Pancreas (tissue), 10 donors: Measurements from ENCODE around the gene GLI2. TPM values are rescaled to one million over a fixed set of nuclear protein-coding genes. Genes with fewer than 3 reads are reported as not detected.

Experiments used
- ATAC-seq, 4 donors: fragments of 200-7000 bp; cut with Tn5 transposase; one replicate each; pipeline versions ENCODE4 v1.8.0 to v1.9.1; 2020; ENCODE audit warnings: mild to moderate bottlenecking in 4 of 4, moderate library complexity in 4 of 4
- DNase-seq, 6 donors: peaks; one replicate each; pipeline ENCODE4 v3.0.0-alpha.2; 2020
- FAIRE-seq: peaks from 2 replicates; lab custom pipeline; 2012; peaks lifted over from hg19 to GRCh38; lab: Jason Lieb, UNC
- H3K27ac ChIP-seq, 4 donors: fragments of 200-600 bp; sonication (generic); 1 replicate in 3 of 4; 2 replicates in 1 of 4; pipeline versions ENCODE4 v1.5.0 to v1.8.0; 2020
- H3K27me3 ChIP-seq, 4 donors: fragments of 200-600 bp; one replicate each; pipeline ENCODE4 v1.8.0; 2021
- H3K36me3 ChIP-seq, 3 donors: fragments of 200-600 bp; sonication (generic) in 1 of 3; one replicate each; pipeline versions ENCODE4 v1.5.0 to v1.8.0; 2020 to 2021
- H3K4me1 ChIP-seq, 3 donors: fragments of 200-600 bp; one replicate each; pipeline ENCODE4 v1.8.0; 2021
- H3K4me3 ChIP-seq, 4 donors: fragments of 200-600 bp; sonication (generic) in 2 of 4; one replicate each; pipeline versions ENCODE4 v1.5.0 to v1.8.0; 2020 to 2021
- H3K9me3 ChIP-seq, 4 donors: fragments of 200-600 bp; one replicate each; pipeline ENCODE4 v1.8.0; 2021
- CTCF ChIP-seq, 4 donors: fragments of 200-600 bp; sonication (generic) in 3 of 4; IDR thresholded peaks; one replicate each; pipeline versions ENCODE4 v1.5.0 to v1.8.0; 2021; ENCODE audit warnings: antibody characterized with exemption in 4 of 4
- WGBS, 2 donors: extraction: QIAGEN DNeasy Blood & Tissue Kit; methylation state at CpG; one replicate each; pipeline ENCODE4 v1.1.7; 2013; 5-methylcytosine and 5-hydroxymethylcytosine counted together
- intact Hi-C, 3 donors: fragments of 100-400 bp; cut with DNase I; formaldehyde crosslinking; loops; one replicate each; pipeline versions ENCODE4 v1.11.1 to v1.14.2; 2022
- polyA plus RNA-seq, 2 donors: library from polyadenylated mRNA; stranded (reverse); fragments of 200-250 nt; gene quantifications; one replicate each; pipeline ENCODE4 v1.2.3, GENCODE V29; 2013
- total RNA-seq, 6 donors: library from RNA; stranded (reverse); fragmentation: NEBNext Ultra II Directional in 4 of 6; extraction: Animal tissue kit (Norgen Biotek cat#: 25700) in 4 of 6; gene quantifications; one replicate each; pipeline versions ENCODE4 v1.2.1 to v1.2.4, GENCODE V29; 2021 to 2023
- donor health status: healthy with polysubstance abuse.
- donor health status: DM: no; HTN: no; CAD: no; lungs with moderate emphysema.
- donor health status: DM: no; HTN: no; CAD: no.
- donor health status: control.
- donor health status: control.
- donor health status: Bipolar disorder and iron deficiency.
- donor health status: DM: yes; HTN: yes; CAD: no.
- donor health status: DM: no; HTN: no; CAD: no.
- donor health status: DM: no; HTN: no; CAD: no.
- donor health status: DM: yes; HTN: yes; CAD: no.

Gene GLI2
- total and polyA plus RNA-seq, 8 donors = 0.14 to 3.2 (median 0.53) TPM

GRCh38 chr2:120740765-120741524 lies 5.3 kb downstream of the GLI2 start:
- FAIRE-seq (no peak), DNase-seq (peak in 1 of 6 donors; percentile 62), ATAC-seq (no peak)
- H3K36me3 ChIP-seq = no peaks in the 10 kb centered on the region
- no peak overlapping the region for H3K27ac ChIP-seq
- peaks cover 0 to 38% (median 7%) of the 10 kb centered on the region in 4 donors for H3K27me3 ChIP-seq
- H3K9me3 ChIP-seq = no peaks in the 10 kb centered on the region
- intact Hi-C loops = no loop called here
- no peak for TF ChIP-seq CTCF (IDR thresholded peaks at IDR 0.05)
- H3K4me3 ChIP-seq = peak overlapping the region in 1 of 4 donors; percentile 33
- WGBS, 2 donors = 58 to 66% methylated on average over 20 of the region's 20 CpGs
- peaks cover 0 to 6% (median 4%) of the 10 kb centered on the region in 3 donors for H3K4me1 ChIP-seq

GRCh38 chr2:120741571-120742561 lies 6.2 kb downstream of the GLI2 start:
- Histone ChIP-seq H3K4me3 (peak overlapping the region in 2 of 4 donors; percentile 14 to 33), H3K27me3 (peaks cover 0 to 38% (median 7%) of the 10 kb centered on the region in 4 donors), H3K4me1 (peaks cover 0 to 4% (median 0%) of the 10 kb centered on the region in 3 donors), H3K36me3 (no peaks in the 10 kb centered on the region), H3K27ac (no peak overlapping the region), H3K9me3 (no peaks in the 10 kb centered on the region)
- intact Hi-C loops = no loop called here
- 11 to 17% methylated on average over 70 to 81 of the region's 81 CpGs for WGBS, 2 donors
- TF ChIP-seq CTCF (IDR thresholded peaks at IDR 0.05) = no peak
- ATAC-seq (peak; percentile 22 to 63 (median 52)), DNase-seq (peak in 4 of 6 donors; percentile 40 to 75 (median 62)), FAIRE-seq (no peak)

- H3K27ac ChIP-seq = no peak overlapping the region
- no peak for TF ChIP-seq CTCF (IDR thresholded peaks at IDR 0.05)
- H3K9me3 ChIP-seq = no peaks in the 10 kb centered on the region
- peaks cover 0 to 4% (median 0%) of the 10 kb centered on the region in 3 donors for H3K4me1 ChIP-seq
- DNase-seq (no peak), ATAC-seq (no peak), FAIRE-seq (no peak)
- H3K4me3 ChIP-seq = no peak overlapping the region
- H3K36me3 ChIP-seq = no peaks in the 10 kb centered on the region
- intact Hi-C loops = no loop called here
- H3K27me3 ChIP-seq = peaks cover 0 to 34% (median 7%) of the 10 kb centered on the region in 4 donors
- 79 to 84% methylated on average over 5 of the region's 5 CpGs for WGBS, 2 donors
These were observed 8.0 kb downstream of the GLI2 start for GRCh38 chr2:120743657-120744056.

GRCh38 chr2:120744817-120745216 lies 9.1 kb downstream of the GLI2 start:
- ATAC-seq (no peak), FAIRE-seq (no peak), DNase-seq (no peak)
- H3K4me1 ChIP-seq = peaks cover 0 to 4% (median 0%) of the 10 kb centered on the region in 3 donors
- no peak for TF ChIP-seq CTCF (IDR thresholded peaks at IDR 0.05)
- no peaks in the 10 kb centered on the region for H3K36me3 ChIP-seq
- H3K27ac ChIP-seq = no peak overlapping the region
- no peaks in the 10 kb centered on the region for H3K9me3 ChIP-seq
- H3K27me3 ChIP-seq = peaks cover 0 to 26% (median 3%) of the 10 kb centered on the region in 4 donors
- intact Hi-C loops = no loop called here
- H3K4me3 ChIP-seq = no peak overlapping the region
